Naive B cell (primary cell): ENCODE results near the gene CAMK4. TPM values are rescaled to one million over a fixed set of nuclear protein-coding genes. Genes with fewer than 3 reads are reported as not detected.
"Not testable (repeated sequence)": the region's sequence is repeated elsewhere in the genome, so short reads cannot be mapped to it uniquely, and the experiment has no call there.

Experiments used
- ATAC-seq, 2 donors: fragments of 150-1000 bp; cut with Tn5 transposase; 2 replicates each; pipeline ENCODE4 v1.10.0; 2021; ENCODE audit warnings: low read depth in 2 of 2, mild to moderate bottlenecking in 2 of 2, moderate library complexity in 2 of 2
- DNase-seq: peaks from one replicate; pipeline ENCODE4 v3.0.0; 2022
- H3K27ac Mint-ChIP-seq, 6 donors: one replicate each; pipeline ENCODE4 v1.8.0; 2020 to 2022; ENCODE audit warnings: mild to moderate bottlenecking in 6 of 6, mixed read lengths in 6 of 6, moderate library complexity in 5 of 6, inconsistent platforms in 2 of 6
- H3K27me3 Mint-ChIP-seq, 3 donors: one replicate each; pipeline ENCODE4 v1.8.0; 2021 to 2022; ENCODE audit warnings: mixed read lengths in 3 of 3, mild to moderate bottlenecking in 1 of 3
- H3K36me3 Mint-ChIP-seq, 2 donors: one replicate each; pipeline ENCODE4 v1.8.0; 2020 to 2022; ENCODE audit warnings: mixed read lengths in 2 of 2, inconsistent platforms in 1 of 2, mild to moderate bottlenecking in 1 of 2
- H3K4me1 Mint-ChIP-seq, 3 donors: one replicate each; pipeline ENCODE4 v1.8.0; 2020 to 2022; ENCODE audit warnings: mixed read lengths in 3 of 3, inconsistent platforms in 1 of 3, mild to moderate bottlenecking in 1 of 3, moderate library complexity in 1 of 3
- H3K4me3 Mint-ChIP-seq, 8 donors: one replicate each; pipeline ENCODE4 v1.8.0; 2020 to 2022; ENCODE audit warnings: mild to moderate bottlenecking in 8 of 8, mixed read lengths in 8 of 8, moderate library complexity in 8 of 8, inconsistent platforms in 2 of 8
- H3K9me3 Mint-ChIP-seq, 7 donors: one replicate each; pipeline ENCODE4 v1.8.0; 2020 to 2022; ENCODE audit warnings: mixed read lengths in 7 of 7, mild to moderate bottlenecking in 5 of 7, inconsistent platforms in 2 of 7, moderate library complexity in 1 of 7
- polyA plus RNA-seq, 6 donors: library from polyadenylated mRNA; unstranded; fragments of 300-500 nt; fragmentation: Illumina TruSeq; gene quantifications; one replicate each; pipeline ENCODE4 v1.2.3, GENCODE V29; 2021; ENCODE audit warnings: low read depth in 6 of 6

CAMK4 gene
- polyA plus RNA-seq, 6 donors from 2014 or later: 0.13 to 0.97 (median 0.59) TPM

DNA sequence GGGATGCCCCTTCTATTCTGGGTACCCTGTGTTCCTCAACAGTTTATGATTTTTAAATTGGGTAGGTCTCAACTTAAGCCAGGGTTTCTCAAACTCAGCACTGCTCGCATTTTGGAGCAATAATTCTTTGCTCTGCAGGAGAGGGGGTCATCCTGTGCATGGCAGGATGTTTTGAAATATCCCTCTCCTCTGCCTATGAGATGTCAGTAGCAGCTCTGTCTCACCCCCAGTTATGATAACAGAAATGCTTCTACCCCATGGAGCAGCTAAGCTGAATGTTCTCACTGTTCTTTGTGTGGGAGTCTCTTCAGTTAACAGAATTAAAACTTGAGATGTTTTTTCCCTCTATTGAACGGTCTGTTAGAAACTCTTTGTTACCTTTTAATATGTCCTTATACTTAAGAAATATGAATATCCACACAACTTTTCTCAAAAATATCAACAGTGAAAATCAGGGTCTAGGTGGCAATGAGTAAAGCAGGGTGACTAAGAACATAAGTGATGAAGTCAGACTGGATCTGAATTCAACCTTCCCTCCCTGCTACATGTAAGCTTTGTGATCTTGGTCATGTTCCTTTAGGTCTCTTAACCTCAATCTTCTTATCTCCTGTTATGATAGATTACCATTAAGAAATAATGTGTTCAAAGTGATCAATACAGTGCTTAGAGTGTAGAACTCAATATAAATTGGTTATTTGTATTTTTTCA lies 89.0 kb downstream of the CAMK4 start:
- Mint-ChIP-seq H3K36me3 (no peaks in the 10 kb centered on the region), H3K27me3 (no peaks in the 10 kb centered on the region), H3K27ac (no peak overlapping the region), H3K4me3 (no peak overlapping the region), H3K4me1 (no peaks in the 10 kb centered on the region), H3K9me3 (no peaks in the 10 kb centered on the region)
- no peak for ATAC-seq
- no peak for DNase-seq

GRCh38 chr5:111320953-111321352 lies 96.8 kb downstream of the CAMK4 start:
- no peaks in the 10 kb centered on the region for H3K4me1 Mint-ChIP-seq
- no peak overlapping the region for H3K27ac Mint-ChIP-seq

GRCh38 chr5:111321376-111321775 lies 97.2 kb downstream of the CAMK4 start:
- Mint-ChIP-seq H3K4me3 (no peak overlapping the region), H3K36me3 (no peaks in the 10 kb centered on the region), H3K9me3 (peaks cover 3 to 13% (median 6%) of the 10 kb centered on the region in 7 donors), H3K27me3 (peaks cover 0 to 4% (median 0%) of the 10 kb centered on the region in 3 donors), H3K4me1 (no peaks in the 10 kb centered on the region), H3K27ac (no peak overlapping the region)
- DNase-seq: no peak
- ATAC-seq: no peak

More at GRCh38 chr5:111320953-111321352, 96.8 kb downstream of the CAMK4 start:
- ATAC-seq (no peak), DNase-seq (no peak)
- H3K36me3 Mint-ChIP-seq: no peaks in the 10 kb centered on the region
- H3K27me3 Mint-ChIP-seq: peaks cover 0 to 4% (median 0%) of the 10 kb centered on the region in 3 donors
- H3K4me3 Mint-ChIP-seq: no peak overlapping the region
- peaks cover 3 to 13% (median 6%) of the 10 kb centered on the region in 7 donors for H3K9me3 Mint-ChIP-seq

- ATAC-seq (no peak), DNase-seq (no peak)
- no peaks in the 10 kb centered on the region for H3K4me1 Mint-ChIP-seq
- H3K9me3 Mint-ChIP-seq: peaks cover 5 to 32% (median 16%) of the 10 kb centered on the region in 7 donors
- H3K27ac Mint-ChIP-seq: no peak overlapping the region
- no peaks in the 10 kb centered on the region for H3K36me3 Mint-ChIP-seq
- peaks cover 0 to 4% (median 0%) of the 10 kb centered on the region in 3 donors for H3K27me3 Mint-ChIP-seq
- no peak overlapping the region for H3K4me3 Mint-ChIP-seq
These were observed 102.4 kb downstream of the CAMK4 start for GRCh38 chr5:111326551-111326950.

DNA sequence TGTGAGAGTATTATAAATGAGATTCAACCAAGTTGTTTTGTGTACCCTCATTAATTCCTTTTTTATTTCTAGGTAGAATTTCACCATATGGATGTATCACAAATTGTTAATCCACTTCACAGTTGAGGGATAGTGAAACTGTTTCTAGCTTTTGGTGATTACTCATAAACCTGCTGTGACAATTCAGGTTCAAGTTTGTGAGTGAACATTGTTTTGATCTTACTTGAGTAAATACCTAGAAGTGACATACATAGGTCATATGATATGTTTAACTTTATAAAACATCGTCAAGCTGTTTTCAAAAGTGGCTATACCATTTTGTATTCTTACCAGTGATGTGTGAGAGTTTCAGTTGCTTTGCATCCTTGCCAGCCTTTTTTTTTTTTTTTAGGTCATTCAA lies 112.9 kb downstream of the CAMK4 start:
- H3K4me3 Mint-ChIP-seq: no peak overlapping the region
- no peak overlapping the region for H3K27ac Mint-ChIP-seq
- no peak for DNase-seq

DNA sequence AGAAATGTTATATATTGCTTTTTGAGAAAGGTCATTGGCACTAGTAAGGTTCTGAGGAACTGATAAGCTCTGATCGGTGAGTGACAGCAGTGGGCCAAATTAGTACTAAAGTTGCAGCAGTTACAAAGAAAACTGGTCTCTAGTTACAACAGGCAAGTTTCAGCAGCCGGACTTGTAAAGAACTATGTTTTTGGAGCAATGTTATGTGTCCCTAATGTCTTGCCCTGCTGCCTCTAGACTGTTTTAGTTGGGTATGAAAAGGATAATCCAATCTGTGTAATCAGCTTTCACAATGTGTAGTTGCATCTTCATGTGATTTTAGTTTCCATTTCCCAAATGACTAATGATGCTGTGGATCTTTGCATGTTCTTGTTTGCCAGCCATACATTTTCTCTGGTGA lies 113.5 kb downstream of the CAMK4 start:
- Mint-ChIP-seq H3K4me3 (no peak overlapping the region), H3K4me1 (no peaks in the 10 kb centered on the region), H3K27me3 (peaks cover 0 to 20% (median 10%) of the 10 kb centered on the region in 3 donors), H3K9me3 (peaks cover 0 to 3% (median 0%) of the 10 kb centered on the region in 7 donors), H3K36me3 (no peaks in the 10 kb centered on the region), H3K27ac (no peak overlapping the region)
- ATAC-seq (no peak), DNase-seq (no peak)

More for the DNA sequence above, 112.9 kb downstream of the CAMK4 start:
- H3K36me3 Mint-ChIP-seq: no peaks in the 10 kb centered on the region
- H3K4me1 Mint-ChIP-seq: no peaks in the 10 kb centered on the region
- H3K9me3 Mint-ChIP-seq: peaks cover 0 to 6% (median 0%) of the 10 kb centered on the region in 7 donors
- peaks cover 0 to 20% (median 10%) of the 10 kb centered on the region in 3 donors for H3K27me3 Mint-ChIP-seq
- ATAC-seq: no peak

DNA sequence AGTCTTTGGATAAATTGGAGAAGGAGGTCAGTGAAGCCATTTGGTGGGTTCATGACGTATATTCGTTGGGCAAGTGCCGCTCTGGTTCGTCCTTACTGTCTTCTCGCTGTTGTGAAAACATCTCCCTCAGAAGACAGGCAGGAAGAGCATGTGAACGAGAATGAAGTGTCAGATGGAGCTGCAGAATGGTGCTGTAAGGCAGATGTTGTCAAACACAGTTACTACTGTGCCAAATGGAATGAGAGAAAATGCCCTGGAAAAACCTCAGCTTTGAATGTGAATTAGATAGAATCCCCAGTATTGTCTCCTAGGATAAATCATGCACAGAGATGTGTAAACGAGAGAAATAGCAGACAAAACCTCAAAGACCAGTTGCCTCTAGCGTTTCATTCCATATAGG lies 121.5 kb downstream of the CAMK4 start:
- no peaks in the 10 kb centered on the region for H3K36me3 Mint-ChIP-seq
- H3K4me3 Mint-ChIP-seq: no peak overlapping the region
- H3K27me3 Mint-ChIP-seq: peaks cover 7 to 13% (median 7%) of the 10 kb centered on the region in 3 donors
- H3K9me3 Mint-ChIP-seq: peaks cover 0 to 2% (median 0%) of the 10 kb centered on the region in 7 donors
- ATAC-seq: no peak
- no peaks in the 10 kb centered on the region for H3K4me1 Mint-ChIP-seq
- H3K27ac Mint-ChIP-seq: no peak overlapping the region
- no peak for DNase-seq

GRCh38 chr5:111347021-111347420 lies 122.8 kb downstream of the CAMK4 start:
- Mint-ChIP-seq H3K4me3 (no peak overlapping the region), H3K4me1 (no peaks in the 10 kb centered on the region), H3K27me3 (peaks cover under 1 to 7% (median 5%) of the 10 kb centered on the region in 3 donors), H3K27ac (no peak overlapping the region), H3K36me3 (no peaks in the 10 kb centered on the region), H3K9me3 (peaks cover 0 to under 1% (median 0%) of the 10 kb centered on the region in 7 donors)
- DNase-seq (no peak), ATAC-seq (no peak)

- ATAC-seq (no peak), DNase-seq (no peak)
- Mint-ChIP-seq H3K4me1 (no peaks in the 10 kb centered on the region), H3K27me3 (no peaks in the 10 kb centered on the region), H3K36me3 (no peaks in the 10 kb centered on the region), H3K4me3 (no peak overlapping the region), H3K9me3 (no peaks in the 10 kb centered on the region), H3K27ac (no peak overlapping the region)
These were observed 124.6 kb downstream of the CAMK4 start for GRCh38 chr5:111348661-111349329.

- Mint-ChIP-seq H3K4me1 (no peaks in the 10 kb centered on the region), H3K36me3 (no peaks in the 10 kb centered on the region), H3K27me3 (no peaks in the 10 kb centered on the region), H3K27ac (no peak overlapping the region), H3K4me3 (no peak overlapping the region), H3K9me3 (peaks cover 0 to 4% (median 0%) of the 10 kb centered on the region in 7 donors)
- DNase-seq: no peak
- ATAC-seq: no peak
These were observed 125.2 kb downstream of the CAMK4 start for GRCh38 chr5:111349429-111349828.

DNA sequence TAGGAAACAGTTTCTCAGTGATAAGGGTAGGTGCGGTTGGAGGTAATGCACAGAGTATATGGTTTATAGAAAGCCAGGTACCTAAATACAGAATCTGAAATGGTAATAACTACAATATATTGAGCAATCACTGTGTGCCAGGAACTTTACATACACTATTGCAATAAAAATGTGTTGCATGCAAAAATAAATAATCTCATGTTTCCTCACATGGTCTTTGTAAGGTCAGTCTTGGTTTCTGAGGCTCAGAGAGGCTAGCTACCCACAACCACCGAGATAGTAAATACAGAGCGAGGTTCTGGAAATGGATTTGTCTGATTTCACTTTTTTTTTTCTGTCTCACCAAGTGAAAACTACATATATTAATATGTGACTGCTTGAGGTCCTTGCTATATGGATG lies 128.9 kb downstream of the CAMK4 start:
- no peak overlapping the region for H3K4me3 Mint-ChIP-seq
- H3K27ac Mint-ChIP-seq: no peak overlapping the region
- peaks cover 0 to 4% (median 0%) of the 10 kb centered on the region in 7 donors for H3K9me3 Mint-ChIP-seq

DNA sequence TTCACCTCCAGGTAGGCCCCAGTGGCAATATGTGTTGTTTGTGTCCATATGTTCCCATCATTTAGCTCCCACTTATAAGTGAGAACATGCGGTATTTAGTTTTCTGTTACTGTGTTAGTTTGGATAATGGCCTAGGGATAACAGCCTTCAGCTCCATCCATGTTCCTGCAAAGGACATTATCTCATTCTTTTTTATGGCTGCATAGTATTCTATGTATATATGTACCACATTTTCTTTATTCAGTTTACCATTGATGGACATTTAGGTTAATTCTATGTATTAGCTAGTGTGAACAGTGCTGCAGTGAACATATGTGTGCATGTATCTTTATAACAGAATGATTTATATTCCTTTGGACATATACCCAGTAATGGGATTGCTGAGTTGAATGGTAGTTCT lies 134.5 kb downstream of the CAMK4 start:
- not testable (repeated sequence) for DNase-seq, H3K27ac Mint-ChIP-seq, H3K4me1 Mint-ChIP-seq, ATAC-seq, H3K27me3 Mint-ChIP-seq, H3K36me3 Mint-ChIP-seq, H3K4me3 Mint-ChIP-seq, H3K9me3 Mint-ChIP-seq

More for the DNA sequence above, 128.9 kb downstream of the CAMK4 start:
- ATAC-seq (no peak), DNase-seq (no peak)
- no peaks in the 10 kb centered on the region for H3K27me3 Mint-ChIP-seq
- H3K36me3 Mint-ChIP-seq: no peaks in the 10 kb centered on the region
- no peaks in the 10 kb centered on the region for H3K4me1 Mint-ChIP-seq

- Mint-ChIP-seq H3K27me3 (peaks cover 0 to 4% (median 0%) of the 10 kb centered on the region in 3 donors), H3K4me3 (no peak overlapping the region), H3K36me3 (no peaks in the 10 kb centered on the region), H3K9me3 (peaks cover 0 to 10% (median 3%) of the 10 kb centered on the region in 7 donors), H3K4me1 (no peaks in the 10 kb centered on the region), H3K27ac (no peak overlapping the region)
- no peak for ATAC-seq
- DNase-seq: no peak
These were observed 136.0 kb downstream of the CAMK4 start for GRCh38 chr5:111360173-111360572.

GRCh38 chr5:111364992-111365391 lies 140.8 kb downstream of the CAMK4 start:
- ATAC-seq (no peak), DNase-seq (no peak)

More at GRCh38 chr5:111364992-111365391, 140.8 kb downstream of the CAMK4 start:
- Mint-ChIP-seq H3K36me3 (no peaks in the 10 kb centered on the region), H3K27ac (no peak overlapping the region), H3K9me3 (peaks cover 0 to 6% (median 0%) of the 10 kb centered on the region in 7 donors), H3K4me1 (no peaks in the 10 kb centered on the region), H3K4me3 (no peak overlapping the region), H3K27me3 (peaks cover 0 to 4% (median 0%) of the 10 kb centered on the region in 3 donors)
